Bronchial epithelial cell (primary cell): ENCODE results near the gene RSRC1. TPM values are rescaled to one million over a fixed set of nuclear protein-coding genes. Genes with fewer than 3 reads are reported as not detected.

Source experiments
- DNase-seq: peaks from one replicate; pipeline ENCODE4 v3.0.0-alpha.2; 2010; ENCODE audit warnings: low read depth
- FAIRE-seq: peaks from 2 replicates; lab custom pipeline; 2011; peaks lifted over from hg19 to GRCh38; lab: Jason Lieb, UNC
- H3K27me3 ChIP-seq: 2 replicates; pipeline ENCODE4 v1.5.1; 2011; ENCODE audit warnings: low read length; ENCODE audit not compliant: control insufficient read depth, insufficient read depth
- H3K36me3 ChIP-seq: 2 replicates; pipeline ENCODE4 v1.5.1; 2011; ENCODE audit warnings: low read length; ENCODE audit not compliant: control insufficient read depth, insufficient read depth
- H3K4me3 ChIP-seq: 2 replicates; pipeline ENCODE4 v1.5.1; 2011; ENCODE audit warnings: mild to moderate bottlenecking, low read depth, low read length, control low read depth
- total RNA-seq: library from RNA; depleted of rRNA; stranded (reverse); fragments of >200 nt; gene quantifications from 2 replicates; pipeline ENCODE4 v1.2.1, GENCODE V29; 2014
- TF ChIP-seq, protein P1 (sequence below): IDR thresholded peaks from 2 replicates; pipeline ENCODE4 v1.5.1; 2011; ENCODE audit warnings: mild to moderate bottlenecking, moderate library complexity, low read length, control low read depth, inconsistent platforms; ENCODE audit not compliant: insufficient read depth, severe bottlenecking

Gene RSRC1
- total RNA-seq, 1 donor from 2014 or later = 20.8 TPM

DNA sequence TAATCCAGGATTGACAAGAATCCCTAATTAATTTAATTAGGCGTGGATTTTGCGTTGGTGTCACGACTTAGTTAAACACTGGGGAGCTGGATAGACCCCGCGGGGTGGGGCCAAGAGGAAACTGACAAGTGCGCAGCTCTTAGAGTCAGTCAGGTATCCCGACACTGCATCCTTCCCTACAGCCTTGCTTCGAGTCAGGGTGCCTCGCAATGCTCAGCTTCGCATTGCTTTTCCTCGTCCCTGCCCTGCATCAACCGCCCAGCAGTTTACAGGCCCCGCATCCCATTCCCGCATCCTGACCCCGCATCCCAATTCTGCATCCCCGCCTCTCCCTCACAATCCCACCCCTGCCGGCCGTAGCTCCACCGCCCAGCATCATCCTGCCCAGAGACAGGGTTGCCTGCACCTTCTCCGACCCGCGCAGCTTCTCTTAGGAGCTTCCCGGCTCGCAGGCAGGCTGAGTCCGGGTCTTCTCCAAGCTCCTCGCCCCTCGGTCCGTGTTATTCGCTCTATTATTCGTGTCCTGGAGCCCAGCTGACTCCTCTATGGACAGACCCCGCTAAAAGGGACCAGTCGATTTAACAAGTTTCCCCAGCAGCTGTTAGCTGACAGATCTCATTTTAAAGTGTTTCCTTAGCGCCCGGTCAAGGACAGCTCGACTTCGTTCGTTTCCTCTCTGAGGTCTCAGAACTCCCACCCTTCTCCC, 3.0 kb upstream of the RSRC1 start:
- no peak for FAIRE-seq
- H3K36me3 ChIP-seq = no peaks in the 10 kb centered on the region
- DNase-seq = no peak
- TF ChIP-seq, protein P1, sequence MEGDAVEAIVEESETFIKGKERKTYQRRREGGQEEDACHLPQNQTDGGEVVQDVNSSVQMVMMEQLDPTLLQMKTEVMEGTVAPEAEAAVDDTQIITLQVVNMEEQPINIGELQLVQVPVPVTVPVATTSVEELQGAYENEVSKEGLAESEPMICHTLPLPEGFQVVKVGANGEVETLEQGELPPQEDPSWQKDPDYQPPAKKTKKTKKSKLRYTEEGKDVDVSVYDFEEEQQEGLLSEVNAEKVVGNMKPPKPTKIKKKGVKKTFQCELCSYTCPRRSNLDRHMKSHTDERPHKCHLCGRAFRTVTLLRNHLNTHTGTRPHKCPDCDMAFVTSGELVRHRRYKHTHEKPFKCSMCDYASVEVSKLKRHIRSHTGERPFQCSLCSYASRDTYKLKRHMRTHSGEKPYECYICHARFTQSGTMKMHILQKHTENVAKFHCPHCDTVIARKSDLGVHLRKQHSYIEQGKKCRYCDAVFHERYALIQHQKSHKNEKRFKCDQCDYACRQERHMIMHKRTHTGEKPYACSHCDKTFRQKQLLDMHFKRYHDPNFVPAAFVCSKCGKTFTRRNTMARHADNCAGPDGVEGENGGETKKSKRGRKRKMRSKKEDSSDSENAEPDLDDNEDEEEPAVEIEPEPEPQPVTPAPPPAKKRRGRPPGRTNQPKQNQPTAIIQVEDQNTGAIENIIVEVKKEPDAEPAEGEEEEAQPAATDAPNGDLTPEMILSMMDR = no peak
- no peak overlapping the region for H3K4me3 ChIP-seq
- H3K27me3 ChIP-seq = peaks cover 51% of the 10 kb centered on the region

- Histone ChIP-seq H3K4me3 (no peak overlapping the region), H3K27me3 (peaks cover 43% of the 10 kb centered on the region), H3K36me3 (no peaks in the 10 kb centered on the region)
- no peak for DNase-seq
- TF ChIP-seq, protein P1 = no peak
- no peak for FAIRE-seq
These were observed 2.1 kb upstream of the RSRC1 start for GRCh38 chr3:158107605-158108444.

DNA sequence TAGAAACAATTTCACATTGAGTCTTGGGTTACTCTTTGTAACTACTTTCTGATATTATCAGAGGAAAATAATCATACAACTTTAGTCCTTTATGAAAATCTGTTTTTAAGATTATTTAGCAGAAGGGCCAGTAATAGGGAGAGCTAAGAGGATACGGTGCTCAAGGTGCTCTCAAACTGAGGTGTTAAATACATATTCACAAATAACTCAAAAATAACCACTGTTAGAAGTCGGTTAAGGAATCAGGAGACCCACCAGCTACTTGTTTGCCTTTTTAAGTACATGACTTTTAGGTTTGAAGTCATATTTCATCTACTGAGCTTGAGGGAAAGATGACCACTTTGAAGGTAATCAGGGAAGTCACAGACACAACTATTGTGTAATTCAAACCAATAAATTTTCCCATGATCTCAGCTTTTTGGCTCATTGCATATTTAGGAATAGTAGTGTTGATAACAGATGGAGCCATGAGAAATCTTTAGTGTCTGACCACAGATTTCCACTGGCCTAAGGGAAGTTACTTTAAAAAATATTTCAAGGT, 1.4 kb upstream of the RSRC1 start:
- DNase-seq = no peak
- FAIRE-seq = no peak
- Histone ChIP-seq H3K36me3 (no peaks in the 10 kb centered on the region), H3K27me3 (peaks cover 36% of the 10 kb centered on the region), H3K4me3 (no peak overlapping the region)
- TF ChIP-seq, protein P1 = no peak

- TF ChIP-seq, protein P1 = no peak
- Histone ChIP-seq H3K36me3 (no peaks in the 10 kb centered on the region), H3K27me3 (peaks cover 29% of the 10 kb centered on the region), H3K4me3 (peak overlapping the region; percentile 63)
- DNase-seq (no peak), FAIRE-seq (no peak)
These were observed 540 bp upstream of the RSRC1 start for GRCh38 chr3:158109295-158109803.

- FAIRE-seq (no peak), DNase-seq (peak; percentile 20)
- no peaks in the 10 kb centered on the region for H3K36me3 ChIP-seq
- H3K4me3 ChIP-seq = peak overlapping the region; percentile 63
- H3K27me3 ChIP-seq = peaks cover 17% of the 10 kb centered on the region
- TF ChIP-seq, protein P1 = no peak
These were observed 749 bp downstream of the RSRC1 start for GRCh38 chr3:158110658-158111018.
